B cell (primary cell): ENCODE measurements around the gene CMTM8. TPM values are rescaled to one million over a fixed set of nuclear protein-coding genes. Genes with fewer than 3 reads are reported as not detected.

ENCODE experiments used
- ATAC-seq: fragments of 200-7000 bp; cut with Tn5 transposase; one replicate; pipeline ENCODE4 v1.10.0; 2021; ENCODE audit warnings: low read depth, mild to moderate bottlenecking, moderate number of reproducible peaks, moderate library complexity
- CTCF ChIA-PET: fragments of 350-600 bp; sonication (Branson Sonifier 250); formaldehyde crosslinking; loops from one replicate; lab custom pipeline; 2021; ENCODE audit warnings: antibody characterized with exemption, inconsistent platforms; lab: Charles Lee
- POLR2A ChIA-PET: fragments of 350-600 bp; sonication (Branson Sonifier 250); formaldehyde crosslinking; loops from one replicate; lab custom pipeline; 2021; ENCODE audit warnings: antibody characterized with exemption; lab: Charles Lee
- DNase-seq: peaks from one replicate; pipeline ENCODE4 v3.0.0; 2013
- H2AFZ ChIP-seq: 2 replicates; pipeline ENCODE4 v1.6.1; 2012; ENCODE audit warnings: mild to moderate bottlenecking, low read depth, low read length; ENCODE audit not compliant: insufficient read depth, poor library complexity, severe bottlenecking
- H3K27ac ChIP-seq, 2 donors: 1 replicate in 1 of 2; 2 replicates in 1 of 2; pipeline ENCODE4 v1.5.1; 2012 to 2013; ENCODE audit warnings: low read length in 2 of 2, mild to moderate bottlenecking in 2 of 2, moderate library complexity in 1 of 2
- H3K27me3 ChIP-seq, 4 experiments: fragments of 200-600 bp in 1 of 4; sonication (generic) in 1 of 4; replicated peaks in 1 of 4; 1 replicate in 2 of 4; 2 replicates in 2 of 4; pipeline versions ENCODE4 v1.6.1 to v1.7.0; 2013 to 2016; ENCODE audit warnings: low read length in 3 of 4, mild to moderate bottlenecking in 2 of 4, mixed read lengths in 1 of 4, moderate library complexity in 1 of 4; ENCODE audit not compliant: insufficient read depth in 4 of 4, control insufficient read depth in 3 of 4; ENCODE audit errors: control extremely low read depth in 1 of 4
- H3K36me3 ChIP-seq, 2 experiments: replicated peaks in 1 of 2; 1 replicate in 1 of 2; 2 replicates in 1 of 2; pipeline versions ENCODE4 v1.6.1 to v1.7.1; 2013; ENCODE audit warnings: low read length in 1 of 2; ENCODE audit not compliant: insufficient read depth in 2 of 2, control insufficient read depth in 1 of 2; ENCODE audit errors: control extremely low read depth in 1 of 2, extremely low read depth in 1 of 2
- H3K4me1 ChIP-seq, 2 donors: fragments of 200-600 bp in 1 of 2; sonication (generic) in 1 of 2; 1 replicate in 1 of 2; 2 replicates in 1 of 2; pipeline versions ENCODE4 v1.5.1 to v1.6.1; 2013 to 2017; ENCODE audit warnings: low read length in 2 of 2; ENCODE audit not compliant: control insufficient read depth in 2 of 2, insufficient read depth in 2 of 2
- H3K4me2 ChIP-seq: replicated peaks from 2 replicates; pipeline ENCODE3; 2012; ENCODE audit warnings: mild to moderate bottlenecking, low read depth, low read length; ENCODE audit not compliant: poor library complexity, severe bottlenecking
- H3K4me3 ChIP-seq, 5 experiments: fragments of 200-600 bp in 1 of 5; sonication (generic) in 1 of 5; 1 replicate in 3 of 5; 2 replicates in 2 of 5; pipeline versions ENCODE4 v1.5.1 to v1.7.0; 2011 to 2016; ENCODE audit warnings: low read length in 4 of 5, mild to moderate bottlenecking in 4 of 5, low read depth in 2 of 5, control low read depth in 1 of 5, moderate library complexity in 1 of 5; ENCODE audit not compliant: insufficient read depth in 1 of 5; ENCODE audit errors: control extremely low read depth in 1 of 5, extremely low read depth in 1 of 5
- H3K79me2 ChIP-seq: fragments of 200-600 bp; sonication (generic); one replicate; pipeline ENCODE4 v1.6.0; 2016; ENCODE audit warnings: low read length; ENCODE audit not compliant: control insufficient read depth, insufficient read depth
- H3K9ac ChIP-seq: fragments of 200-600 bp; sonication (generic); 2 replicates; pipeline ENCODE4 v1.6.1; 2017; ENCODE audit warnings: mild to moderate bottlenecking, low read length, moderate library complexity
- H3K9me3 ChIP-seq, 3 donors: one replicate each; pipeline versions ENCODE4 v1.6.1 to v1.7.1; 2013; ENCODE audit warnings: low read length in 2 of 3; ENCODE audit not compliant: control insufficient read depth in 2 of 3, insufficient read depth in 1 of 3; ENCODE audit errors: control extremely low read depth in 1 of 3
- H4K20me1 ChIP-seq: 2 replicates; pipeline ENCODE4 v1.6.0; 2012; ENCODE audit warnings: mild to moderate bottlenecking, low read length; ENCODE audit not compliant: insufficient read depth, control insufficient read depth, poor library complexity, severe bottlenecking
- H3K27ac Mint-ChIP-seq: one replicate; pipeline ENCODE4 v1.8.0; 2021; ENCODE audit warnings: mixed read lengths
- H3K27me3 Mint-ChIP-seq: one replicate; pipeline ENCODE4 v1.8.0; 2021; ENCODE audit warnings: mixed read lengths
- H3K4me1 Mint-ChIP-seq: one replicate; pipeline ENCODE4 v1.8.0; 2021; ENCODE audit warnings: mixed read lengths
- H3K4me3 Mint-ChIP-seq: one replicate; pipeline ENCODE4 v1.8.0; 2021; ENCODE audit warnings: mixed read lengths
- H3K9me3 Mint-ChIP-seq: one replicate; pipeline ENCODE4 v1.8.0; 2022; ENCODE audit warnings: mixed read lengths; ENCODE audit not compliant: insufficient read depth
- EZH2 ChIP-seq: IDR thresholded peaks from 2 replicates; pipeline ENCODE4 v1.6.1; 2012; ENCODE audit warnings: borderline replicate concordance, low read depth, mild to moderate bottlenecking, moderate library complexity, low read length; ENCODE audit not compliant: insufficient read depth, poor library complexity, severe bottlenecking
- WGBS: methylation state at CpG from one replicate; pipeline ENCODE4 v1.1.5; 2013; ENCODE audit warnings: missing lambda C conversion rate; ENCODE audit not compliant: insufficient coverage; 5-methylcytosine and 5-hydroxymethylcytosine counted together
- intact Hi-C: fragments of 100-400 bp; cut with micrococcal nuclease; formaldehyde crosslinking; loops from one replicate; pipeline ENCODE4 v1.10.0; 2022
- polyA plus RNA-seq: library from polyadenylated mRNA; depleted of rRNA; stranded (reverse); fragments of >200 nt; gene quantifications from 2 replicates; pipeline ENCODE4 v1.2.3, GENCODE V29; 2012
- total RNA-seq, 2 donors: library from RNA; stranded (reverse); fragments of 120-200 nt in 1 of 2; gene quantifications; 1 replicate in 1 of 2; 2 replicates in 1 of 2; pipeline versions ENCODE4 v1.2.3 to v1.2.4, GENCODE V29; 2013 to 2022
- TF ChIP-seq, protein P1 (sequence below): fragments of 200-600 bp; IDR thresholded peaks from one replicate; pipeline ENCODE4 v1.8.0; 2022; ENCODE audit warnings: antibody characterized with exemption, mild to moderate bottlenecking

Gene CMTM8
- total and polyA plus RNA-seq, 2 donors (not counting 1 experiment from before 2014, with no cell fraction given): 0.25 to 0.28 TPM

DNA sequence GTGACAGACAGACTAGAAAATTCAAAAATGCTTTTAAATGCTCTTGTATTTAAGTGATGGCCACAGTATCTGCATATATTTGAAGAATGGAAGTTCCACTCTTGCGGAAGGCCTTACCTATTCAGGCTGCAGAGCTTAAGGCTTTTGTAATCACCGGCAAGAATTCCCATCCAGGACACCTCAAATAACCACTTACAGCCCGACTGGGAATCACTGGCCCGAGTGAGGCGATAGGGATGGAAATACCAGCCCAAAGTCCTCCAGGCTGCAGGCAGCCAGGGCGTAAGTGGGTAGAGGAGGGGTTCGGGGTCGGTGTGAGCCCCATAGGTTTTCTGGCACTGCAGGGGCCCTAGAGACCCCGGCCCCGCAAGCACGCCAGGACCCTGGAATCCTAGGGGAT lies 162.6 kb downstream of the CMTM8 start:
- Histone ChIP-seq H3K9ac (peak overlapping the region; percentile 66), H4K20me1 (no peaks in the 10 kb centered on the region), H3K27ac (peak overlapping the region; percentile 88 to 94), H3K79me2 (peaks cover 58% of the 10 kb centered on the region), H3K9me3 (peaks cover 0 to 5% (median 0%) of the 10 kb centered on the region in 3 donors), H3K36me3 (peaks cover 0 to 12% of the 10 kb centered on the region in 2 experiments), H3K4me1 (peaks cover 38 to 55% of the 10 kb centered on the region in 2 donors), H2AFZ (peak overlapping the region; percentile 74), H3K4me2 (peak overlapping the region; percentile 88), H3K4me3 (peak overlapping the region; percentile 15 to 75 (median 55)), H3K27me3 (no peaks in the 10 kb centered on the region)
- DNase-seq: no peak
- CTCF ChIA-PET: interaction anchor here (0.7 to 9.2 kb wide), 13 partner anchors 9 to 162 kb away, joined by 3 to 115 read pairs (median 4); partner anchors contain the start of gene CMTM7
- 0% methylated on average over 6 of the region's 11 CpGs for WGBS
- peaks cover 73% of the 10 kb centered on the region for H3K4me1 Mint-ChIP-seq
- POLR2A ChIA-PET: interaction anchor here (0.7 to 0.8 kb wide), 2 partner anchors 34 to 39 kb away, joined by 3 to 4 read pairs; no protein-coding TSS in a partner anchor
- TF ChIP-seq, protein P1, sequence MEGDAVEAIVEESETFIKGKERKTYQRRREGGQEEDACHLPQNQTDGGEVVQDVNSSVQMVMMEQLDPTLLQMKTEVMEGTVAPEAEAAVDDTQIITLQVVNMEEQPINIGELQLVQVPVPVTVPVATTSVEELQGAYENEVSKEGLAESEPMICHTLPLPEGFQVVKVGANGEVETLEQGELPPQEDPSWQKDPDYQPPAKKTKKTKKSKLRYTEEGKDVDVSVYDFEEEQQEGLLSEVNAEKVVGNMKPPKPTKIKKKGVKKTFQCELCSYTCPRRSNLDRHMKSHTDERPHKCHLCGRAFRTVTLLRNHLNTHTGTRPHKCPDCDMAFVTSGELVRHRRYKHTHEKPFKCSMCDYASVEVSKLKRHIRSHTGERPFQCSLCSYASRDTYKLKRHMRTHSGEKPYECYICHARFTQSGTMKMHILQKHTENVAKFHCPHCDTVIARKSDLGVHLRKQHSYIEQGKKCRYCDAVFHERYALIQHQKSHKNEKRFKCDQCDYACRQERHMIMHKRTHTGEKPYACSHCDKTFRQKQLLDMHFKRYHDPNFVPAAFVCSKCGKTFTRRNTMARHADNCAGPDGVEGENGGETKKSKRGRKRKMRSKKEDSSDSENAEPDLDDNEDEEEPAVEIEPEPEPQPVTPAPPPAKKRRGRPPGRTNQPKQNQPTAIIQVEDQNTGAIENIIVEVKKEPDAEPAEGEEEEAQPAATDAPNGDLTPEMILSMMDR: no peak
- TF ChIP-seq EZH2: no peak
- intact Hi-C loops: loop anchor here (1.0 to 5.0 kb wide), 3 partner anchors 8 to 286 kb away; partner anchors contain the start of gene CNOT10
- H3K27ac Mint-ChIP-seq: peak overlapping the region; percentile 96
- H3K9me3 Mint-ChIP-seq: no peaks in the 10 kb centered on the region
- H3K4me3 Mint-ChIP-seq: peak overlapping the region; percentile 88
- H3K27me3 Mint-ChIP-seq: no peaks in the 10 kb centered on the region
- no peak for ATAC-seq

DNA sequence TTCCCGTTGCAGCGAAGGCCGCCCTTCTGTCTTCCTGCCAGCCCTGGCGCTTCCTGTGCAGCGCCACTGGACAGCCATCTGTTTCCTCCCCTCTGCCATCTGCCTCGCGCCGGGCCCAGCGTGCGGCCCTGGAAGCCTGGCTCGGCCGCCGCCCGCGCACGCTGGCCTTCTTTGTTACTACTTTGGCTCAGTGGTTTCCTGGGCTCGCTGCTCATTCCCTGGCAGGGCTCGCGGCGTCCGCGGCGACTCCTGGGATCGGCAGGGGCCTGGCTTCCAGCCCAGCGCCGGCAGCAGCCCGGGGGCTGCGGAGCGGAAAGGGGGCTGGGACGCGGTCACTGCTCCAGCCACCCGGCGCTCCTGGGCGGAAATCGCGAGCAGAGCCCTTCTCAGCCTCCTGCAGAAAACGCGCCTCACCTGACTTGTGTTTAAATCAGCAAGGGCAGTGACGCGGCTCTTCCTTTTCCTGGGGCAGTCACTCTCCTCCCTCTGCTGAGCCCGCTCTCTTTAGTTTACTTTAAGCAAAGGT lies 163.1 kb downstream of the CMTM8 start:
- Histone ChIP-seq H3K4me2 (peak overlapping the region; percentile 88), H3K4me3 (peak overlapping the region; percentile 33 to 75 (median 55)), H3K36me3 (peaks cover 0 to 16% of the 10 kb centered on the region in 2 experiments), H3K27me3 (no peaks in the 10 kb centered on the region), H4K20me1 (no peaks in the 10 kb centered on the region), H2AFZ (peak overlapping the region; percentile 74), H3K9me3 (peaks cover 0 to 5% (median 0%) of the 10 kb centered on the region in 3 donors), H3K27ac (peak overlapping the region; percentile 88 to 94), H3K79me2 (peaks cover 63% of the 10 kb centered on the region), H3K9ac (peak overlapping the region; percentile 66), H3K4me1 (peaks cover 41 to 58% of the 10 kb centered on the region in 2 donors)
- Mint-ChIP-seq H3K27ac (peak overlapping the region; percentile 96), H3K27me3 (no peaks in the 10 kb centered on the region), H3K4me3 (peak overlapping the region; percentile 88), H3K4me1 (peaks cover 76% of the 10 kb centered on the region), H3K9me3 (no peaks in the 10 kb centered on the region)
- intact Hi-C loops: loop anchor here (1.0 to 5.0 kb wide), 3 partner anchors 8 to 286 kb away; partner anchors contain the start of gene CNOT10
- WGBS: 0% methylated on average over 36 of the region's 41 CpGs
- TF ChIP-seq, protein P1: no peak
- no peak for TF ChIP-seq EZH2
- peak; percentile 70 for ATAC-seq
- peak; percentile 80 for DNase-seq
- CTCF ChIA-PET: interaction anchor here (0.8 to 9.2 kb wide), 11 partner anchors 9 to 162 kb away, joined by 3 to 115 read pairs (median 8); no protein-coding TSS in a partner anchor
- POLR2A ChIA-PET: no interaction called here
